ENCODE data around the gene DRAM1.

DNA sequence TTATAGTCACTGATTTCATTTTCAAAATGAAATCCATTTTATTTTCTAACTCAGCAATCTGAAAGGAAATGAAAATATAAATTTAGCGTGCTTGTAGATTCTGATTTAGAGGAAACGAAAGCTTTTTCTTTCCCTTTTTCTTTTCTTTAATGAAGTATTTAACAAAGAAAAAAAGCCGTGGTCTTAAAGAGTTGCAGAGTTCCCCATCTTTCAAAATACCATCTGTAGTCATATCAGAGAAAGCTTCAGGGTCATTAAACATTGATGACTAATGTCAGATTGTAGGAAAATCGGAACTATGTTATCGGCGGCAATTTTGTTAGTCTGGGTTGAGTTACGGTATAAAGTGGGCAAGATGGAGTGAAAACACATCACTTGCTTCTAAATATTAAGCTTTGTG lies 32.3 kb downstream of the DRAM1 start:
- TF ChIP-seq, protein P1, sequence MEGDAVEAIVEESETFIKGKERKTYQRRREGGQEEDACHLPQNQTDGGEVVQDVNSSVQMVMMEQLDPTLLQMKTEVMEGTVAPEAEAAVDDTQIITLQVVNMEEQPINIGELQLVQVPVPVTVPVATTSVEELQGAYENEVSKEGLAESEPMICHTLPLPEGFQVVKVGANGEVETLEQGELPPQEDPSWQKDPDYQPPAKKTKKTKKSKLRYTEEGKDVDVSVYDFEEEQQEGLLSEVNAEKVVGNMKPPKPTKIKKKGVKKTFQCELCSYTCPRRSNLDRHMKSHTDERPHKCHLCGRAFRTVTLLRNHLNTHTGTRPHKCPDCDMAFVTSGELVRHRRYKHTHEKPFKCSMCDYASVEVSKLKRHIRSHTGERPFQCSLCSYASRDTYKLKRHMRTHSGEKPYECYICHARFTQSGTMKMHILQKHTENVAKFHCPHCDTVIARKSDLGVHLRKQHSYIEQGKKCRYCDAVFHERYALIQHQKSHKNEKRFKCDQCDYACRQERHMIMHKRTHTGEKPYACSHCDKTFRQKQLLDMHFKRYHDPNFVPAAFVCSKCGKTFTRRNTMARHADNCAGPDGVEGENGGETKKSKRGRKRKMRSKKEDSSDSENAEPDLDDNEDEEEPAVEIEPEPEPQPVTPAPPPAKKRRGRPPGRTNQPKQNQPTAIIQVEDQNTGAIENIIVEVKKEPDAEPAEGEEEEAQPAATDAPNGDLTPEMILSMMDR (IDR thresholded peaks at IDR 0.05), result no peak
- TF ChIP-seq EZH2 (IDR thresholded peaks at IDR 0.05; ENCODE audit: borderline replicate concordance, insufficient read depth, low read depth, low read length, poor library complexity, severe bottlenecking), result no peak

Data from B cell (primary cell).